GM19395 (cell line): ENCODE data around the gene RNF19B.

ENCODE experiments used
- ATAC-seq: cut with Tn5 transposase; IDR thresholded peaks from one replicate; pipeline ENCODE4 v1.9.1; 2021; ENCODE audit warnings: mild to moderate bottlenecking, moderate library complexity; ENCODE audit not compliant: unreplicated experiment

RNF19B gene

DNA sequence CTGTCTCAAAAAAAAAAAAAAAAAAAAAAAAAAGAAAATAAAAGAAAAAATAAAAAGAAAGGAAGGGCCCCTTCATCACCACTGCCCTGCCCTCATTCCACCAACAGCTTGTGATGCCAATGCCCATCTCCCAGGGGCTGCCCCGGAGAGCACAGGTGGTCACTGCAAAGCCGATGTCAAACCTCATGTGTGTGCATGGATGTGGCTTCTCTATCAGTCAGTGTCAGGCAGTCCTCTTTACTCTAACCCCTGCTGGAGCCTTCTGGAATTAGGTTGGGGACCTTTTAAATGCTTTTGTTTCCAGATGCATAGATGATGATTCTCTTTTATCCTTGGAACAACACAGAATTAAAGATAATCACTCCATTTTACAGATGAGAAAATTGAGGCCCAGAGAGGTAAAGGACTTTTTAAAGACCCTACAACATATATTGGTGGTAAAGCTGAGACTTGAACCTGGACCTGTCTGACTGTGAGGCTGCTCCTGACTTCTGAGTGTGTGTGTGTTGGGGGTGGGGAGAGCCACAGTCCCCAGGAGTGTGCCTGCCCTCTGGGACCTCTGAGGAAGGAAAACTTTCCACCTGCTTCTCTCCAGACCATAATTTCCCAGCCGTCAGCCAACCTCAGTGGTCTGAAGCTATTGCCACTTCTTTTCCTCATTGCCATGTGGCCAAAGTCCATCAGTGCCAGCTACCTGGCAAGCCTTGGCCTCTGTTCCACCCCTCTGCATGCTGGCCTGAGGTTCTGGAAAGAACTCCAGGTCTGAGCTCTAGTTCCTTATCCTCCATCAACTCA lies 60.4 kb downstream of the RNF19B start:
- no peak for ATAC-seq

DNA sequence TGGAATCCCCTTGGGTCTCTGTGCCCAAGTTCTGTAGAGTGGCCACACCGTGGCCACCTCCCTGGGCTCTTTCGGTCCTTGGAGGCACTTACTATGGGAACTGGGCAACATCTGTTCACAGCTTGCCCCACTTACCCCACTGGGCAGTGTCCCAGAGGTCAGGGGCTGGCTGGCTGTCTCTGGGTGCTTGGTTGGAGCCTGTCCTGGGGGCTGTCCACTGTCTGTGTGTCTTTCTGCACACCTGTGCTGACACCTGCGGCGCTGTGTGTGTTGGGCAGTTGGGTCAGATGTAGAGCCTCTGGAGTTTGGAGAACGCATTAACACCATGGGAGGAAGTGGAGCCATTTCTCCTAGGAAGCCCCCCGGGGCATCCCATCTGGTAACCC lies 62.1 kb downstream of the RNF19B start:
- no peak for ATAC-seq

DNA sequence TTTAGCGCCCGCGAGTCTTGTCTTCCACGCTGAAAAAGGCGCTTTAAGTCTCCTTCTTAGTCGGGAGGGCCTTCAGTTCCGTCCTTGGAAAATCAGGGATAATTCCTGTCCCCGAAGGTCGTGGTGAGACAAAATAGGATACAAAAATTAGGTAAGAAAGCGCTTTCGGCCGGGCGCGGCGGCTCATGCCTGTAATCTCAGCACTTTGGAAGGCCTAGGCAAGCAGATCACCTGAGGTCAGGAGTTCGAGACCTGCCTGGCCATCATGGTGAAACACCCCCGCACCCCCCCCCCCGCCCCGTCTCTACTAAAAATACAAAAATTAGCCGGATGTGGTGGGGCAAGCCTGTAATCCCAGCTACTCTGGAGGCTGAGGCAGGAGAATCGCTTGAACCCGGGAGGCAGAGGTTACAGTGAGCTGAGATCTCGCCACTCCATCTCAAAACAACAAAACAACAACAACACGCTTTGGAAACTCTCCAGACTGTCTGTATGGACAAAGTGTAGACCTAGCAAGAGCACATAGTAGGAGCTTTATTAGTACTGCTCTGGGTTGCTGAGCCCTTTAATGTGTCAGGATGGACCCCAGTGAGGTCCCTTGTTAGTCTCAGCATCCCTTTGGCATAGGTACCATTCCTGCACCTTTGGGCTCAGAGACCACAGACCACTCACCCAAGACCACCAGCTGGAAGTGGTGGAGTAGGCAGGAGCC lies 62.6 kb downstream of the RNF19B start:
- no peak for ATAC-seq

DNA sequence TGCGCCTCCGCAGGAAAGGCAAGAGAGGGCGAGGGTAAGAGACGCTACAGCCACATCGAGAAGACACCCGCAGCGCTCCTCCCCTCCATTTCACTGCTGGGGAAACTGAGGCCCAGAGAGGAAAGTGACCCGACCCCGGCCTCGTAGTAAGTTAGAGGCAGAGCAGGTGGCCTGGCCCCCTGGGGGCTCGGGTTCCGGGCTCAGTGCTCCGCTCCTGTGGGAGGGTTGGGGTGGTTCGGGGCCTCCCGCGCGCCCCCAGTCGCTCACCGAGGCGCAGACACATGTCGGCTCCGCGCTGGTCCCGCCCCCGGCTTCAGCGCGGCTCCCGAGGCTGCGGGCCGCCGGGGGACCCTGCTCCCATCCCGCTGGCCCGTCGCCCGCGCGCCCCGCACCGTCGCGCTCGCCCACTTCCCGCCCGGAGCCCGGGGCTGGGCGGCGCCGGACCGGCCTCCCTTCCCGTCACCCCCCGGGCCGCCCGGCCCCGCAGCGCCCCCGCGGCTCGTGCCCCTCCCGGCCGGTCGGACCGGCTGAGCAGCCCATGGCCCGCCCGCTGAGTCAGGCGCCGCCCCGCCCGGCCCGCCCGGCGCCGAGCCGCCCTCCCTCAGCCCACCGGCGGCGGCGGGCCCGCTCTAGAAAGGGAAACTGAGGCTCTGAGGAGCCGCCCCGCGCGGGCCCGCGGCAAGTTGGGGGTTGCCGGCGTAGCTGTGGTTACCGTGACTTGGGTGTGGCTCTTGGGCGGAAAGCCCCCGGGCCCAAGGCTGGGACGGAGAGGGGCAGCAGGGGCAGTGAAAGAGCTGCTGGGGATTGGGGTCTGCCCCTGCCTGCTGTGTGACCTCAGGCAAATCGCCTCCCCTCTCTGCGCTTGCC lies 63.4 kb downstream of the RNF19B start, which contains the start of gene TMEM54:
TSS of gene TMEM54 (minus strand) at position 434 of the 867 bp plus-strand sequence. CDS start at position 283, 151 bp downstream.
- no peak for ATAC-seq

DNA sequence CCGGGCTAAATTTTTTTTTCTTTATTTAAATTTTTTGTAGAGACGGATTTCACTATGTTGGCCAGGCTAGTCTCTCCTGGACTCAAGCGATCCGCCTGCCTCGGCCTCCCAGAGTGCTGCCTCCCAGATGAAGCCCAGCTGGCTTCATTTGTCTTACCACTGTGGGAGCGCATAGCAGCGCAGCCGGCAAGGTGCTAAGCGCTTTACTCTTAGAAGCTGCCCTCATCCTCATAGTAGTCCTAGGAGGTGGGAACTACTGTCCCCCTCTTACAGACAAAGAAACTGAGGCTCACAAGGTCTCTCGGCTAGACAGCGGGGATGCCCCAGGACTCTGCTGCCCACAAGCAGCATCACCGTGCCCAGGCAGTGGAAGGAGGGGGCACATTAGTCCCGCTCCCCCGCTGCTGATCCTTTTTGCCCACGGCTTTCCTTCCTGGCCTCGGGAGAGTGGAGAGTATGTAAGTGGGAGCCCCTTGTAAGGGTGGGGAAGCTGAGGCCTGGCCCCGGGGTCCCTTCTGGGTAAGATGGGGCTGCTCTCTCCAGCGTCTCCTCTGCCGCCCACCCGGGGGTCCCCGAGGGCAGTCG lies 64.1 kb downstream of the RNF19B start:
- ATAC-seq, result no peak

DNA sequence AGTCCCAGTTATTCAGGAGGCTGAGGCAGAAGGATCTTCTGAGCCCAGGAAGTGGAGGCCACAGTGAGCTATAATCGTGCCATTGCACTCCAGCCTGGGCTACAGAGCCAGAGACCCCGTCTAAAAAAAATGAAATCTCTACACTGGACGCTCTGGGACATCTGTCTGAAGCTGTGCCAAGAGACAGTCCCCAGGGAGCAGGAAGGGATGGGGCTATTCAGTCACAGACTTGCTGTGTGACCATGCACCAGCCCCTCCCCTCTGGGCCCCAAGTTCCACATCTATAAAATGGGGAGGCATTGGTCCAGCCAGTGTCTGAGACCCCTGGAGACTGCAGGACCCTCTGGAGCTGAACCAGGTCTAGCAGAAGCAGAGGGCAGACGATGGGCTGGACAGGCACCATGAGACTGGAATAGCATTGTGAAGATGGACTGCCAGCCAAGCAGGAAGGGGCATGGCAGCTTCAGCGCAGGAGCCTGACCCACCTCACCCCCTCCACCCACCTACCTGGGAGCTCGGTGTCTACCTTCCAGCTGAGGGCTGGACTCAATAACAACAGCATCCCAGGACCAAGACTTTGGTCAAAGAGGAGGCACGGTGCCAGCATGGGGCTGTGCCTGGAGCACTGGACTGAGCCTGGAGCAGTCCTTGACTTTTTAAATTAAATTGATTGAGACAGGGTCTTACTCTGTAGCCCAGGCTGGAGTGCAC lies 64.9 kb downstream of the RNF19B start:
- ATAC-seq, result no peak

DNA sequence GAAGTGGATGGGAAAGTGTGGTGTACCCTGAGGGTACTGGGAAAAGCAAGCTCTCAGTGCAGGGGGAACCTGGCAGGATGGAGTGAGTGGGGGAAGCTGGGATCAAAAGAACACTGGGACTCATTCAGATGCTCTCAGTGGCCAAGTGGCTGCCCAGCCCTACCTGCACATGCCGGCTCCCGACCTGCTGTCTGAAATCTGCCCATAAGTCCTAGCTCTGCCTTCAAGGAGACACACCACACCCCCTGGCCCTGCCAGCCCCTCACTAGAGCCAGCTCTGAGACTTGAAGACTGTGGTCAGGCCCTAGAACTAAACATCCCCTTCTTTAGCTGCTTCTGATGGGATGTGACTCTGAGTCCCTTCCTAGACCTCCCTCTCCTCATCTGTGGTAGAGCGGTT lies 65.7 kb downstream of the RNF19B start:
- ATAC-seq, result no peak

DNA sequence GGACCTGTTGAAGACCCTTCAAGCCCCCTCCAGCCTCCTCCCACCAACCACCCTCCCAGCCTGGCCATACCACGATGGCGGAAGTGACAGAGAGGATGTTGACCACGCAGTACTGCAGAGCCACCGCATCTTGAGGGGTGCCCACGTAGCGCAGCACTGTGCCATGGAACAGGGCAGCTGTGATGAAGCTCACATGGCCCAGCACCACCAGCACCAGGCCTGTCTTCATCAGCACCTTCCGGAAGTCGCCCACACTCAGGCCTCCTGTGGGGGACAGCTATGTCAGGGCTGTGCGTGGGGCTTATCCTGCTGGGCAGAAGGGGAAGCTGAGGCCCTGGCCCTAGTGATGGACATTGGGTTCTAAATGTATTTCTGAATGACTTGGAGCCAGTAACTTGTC lies 66.6 kb downstream of the RNF19B start:
- no peak for ATAC-seq

DNA sequence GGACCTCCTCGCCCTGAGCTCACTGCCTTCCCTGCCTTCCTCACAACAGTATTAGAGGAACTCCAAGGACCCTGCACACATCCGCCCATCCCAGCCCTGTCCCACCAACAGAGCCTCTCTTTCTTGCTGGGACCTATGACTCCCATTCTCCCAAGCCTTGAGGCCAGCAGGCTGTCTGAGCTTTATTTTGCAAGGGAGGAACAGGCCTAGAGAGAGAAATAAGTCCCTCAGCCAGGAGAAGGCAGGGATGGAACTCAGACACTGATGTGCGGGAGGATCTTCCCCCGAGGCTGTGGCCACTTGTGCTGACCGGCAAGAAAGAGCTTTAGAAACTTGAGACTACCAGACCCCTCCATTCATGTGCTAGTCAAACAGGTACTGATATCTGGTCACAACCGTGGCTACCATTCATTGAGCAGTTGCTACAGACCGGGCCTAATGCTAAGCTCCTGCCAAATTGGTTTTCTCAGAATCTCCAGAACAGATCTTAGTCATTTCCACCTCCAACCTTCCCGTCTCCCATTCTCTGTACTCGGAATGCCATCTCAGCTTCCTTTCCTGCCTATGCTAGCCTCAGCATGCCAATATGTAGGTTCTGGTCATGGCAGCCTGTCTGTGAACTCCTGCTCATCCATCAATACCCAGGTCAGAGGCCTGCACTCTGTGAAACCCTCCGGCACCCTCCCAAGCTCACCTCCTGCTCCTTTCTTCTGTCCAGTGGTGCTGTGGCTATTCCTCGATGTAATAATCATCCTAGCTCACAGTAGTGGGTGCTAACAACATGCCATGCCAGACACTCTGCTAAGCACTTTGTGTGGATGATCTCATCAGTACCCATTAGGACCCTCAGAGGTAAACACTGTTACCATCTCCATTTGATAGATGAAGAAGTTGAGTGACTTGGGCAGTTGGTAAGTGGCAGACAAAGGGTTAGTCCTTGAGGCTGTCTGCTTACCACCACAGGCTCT lies 67.2 kb downstream of the RNF19B start:
- ATAC-seq, result no peak

DNA sequence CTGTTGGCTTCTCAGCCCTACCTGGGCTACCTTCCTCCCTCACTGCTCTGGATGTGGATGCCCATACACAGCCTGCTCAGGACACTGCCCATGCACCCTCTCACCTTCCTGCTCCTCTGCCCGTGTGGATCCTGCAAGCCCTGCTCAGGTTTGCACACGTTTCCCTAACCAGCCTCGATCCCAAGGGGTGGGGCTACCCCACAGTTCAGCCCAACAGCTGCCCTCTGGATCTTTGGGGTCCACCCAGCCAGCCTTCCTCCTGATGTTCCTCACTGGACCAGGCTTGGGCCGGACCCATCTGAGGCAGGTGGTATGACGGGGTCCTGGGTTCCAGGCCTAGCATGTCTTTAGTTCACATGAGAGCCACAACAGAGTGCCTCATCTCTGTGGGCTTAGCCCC lies 68.2 kb downstream of the RNF19B start:
- ATAC-seq, result no peak

DNA sequence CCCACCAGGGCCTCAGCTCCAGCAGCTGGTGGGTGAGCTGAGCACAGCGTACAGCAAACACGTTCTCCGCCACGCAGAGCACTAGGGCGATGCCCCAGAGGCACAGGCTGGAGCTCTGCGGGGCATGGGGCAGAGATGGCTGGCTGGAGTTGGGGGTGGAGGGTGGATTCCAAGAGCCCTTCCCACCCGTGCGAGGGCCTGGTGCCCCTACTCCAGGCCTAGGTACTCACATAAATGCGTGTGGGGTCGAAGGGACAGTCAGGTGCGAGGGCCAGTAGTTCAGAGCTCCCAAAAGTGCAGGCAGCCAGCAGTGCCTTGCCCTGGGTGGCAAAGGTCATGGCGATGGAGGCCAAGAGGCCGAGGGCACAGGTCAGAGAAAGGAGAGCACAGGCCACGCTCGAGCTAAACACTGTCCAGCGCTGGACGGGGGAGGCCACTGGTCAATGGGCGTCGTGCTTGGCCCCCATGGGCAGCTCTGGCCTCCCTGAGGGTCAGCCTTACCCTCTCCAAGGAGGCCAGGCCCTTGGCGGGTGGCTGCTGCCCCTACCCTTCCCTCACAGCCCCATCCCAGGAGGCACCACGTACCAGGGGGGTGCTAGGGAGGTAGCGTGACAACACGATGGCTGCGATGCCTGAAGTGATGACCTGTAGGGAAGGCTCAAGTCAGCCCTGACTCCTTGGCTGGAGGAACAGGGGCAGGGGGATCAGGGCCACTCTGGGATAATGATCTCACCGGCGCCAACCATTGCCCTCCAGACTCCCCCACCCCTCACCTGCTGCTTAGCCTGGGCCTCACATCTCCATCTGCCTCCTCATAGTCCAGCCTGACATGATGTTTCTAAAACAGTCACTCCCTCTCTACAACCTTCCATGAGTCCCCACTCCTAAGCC lies 69.0 kb downstream of the RNF19B start:
- ATAC-seq, result no peak

DNA sequence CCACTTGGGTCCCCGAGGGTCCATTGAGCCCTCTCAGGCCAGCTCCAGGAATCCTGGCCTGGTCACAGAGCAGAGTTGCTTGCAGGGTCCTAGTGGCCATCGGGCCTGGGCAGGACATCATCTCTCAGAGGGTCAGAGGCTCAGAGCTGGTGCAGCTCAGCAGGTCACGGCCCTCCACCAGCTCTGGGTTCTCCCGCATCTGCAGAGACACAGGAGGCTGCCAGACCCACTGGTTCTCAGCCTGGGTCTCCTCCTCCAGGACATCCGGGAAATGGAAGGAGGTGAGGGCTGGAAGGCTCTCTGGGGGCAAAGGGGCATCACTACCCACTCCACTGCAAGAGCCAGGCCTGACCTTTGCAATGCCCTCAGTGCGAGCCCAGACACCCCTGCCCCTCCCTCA lies 69.9 kb downstream of the RNF19B start:
- no peak for ATAC-seq

DNA sequence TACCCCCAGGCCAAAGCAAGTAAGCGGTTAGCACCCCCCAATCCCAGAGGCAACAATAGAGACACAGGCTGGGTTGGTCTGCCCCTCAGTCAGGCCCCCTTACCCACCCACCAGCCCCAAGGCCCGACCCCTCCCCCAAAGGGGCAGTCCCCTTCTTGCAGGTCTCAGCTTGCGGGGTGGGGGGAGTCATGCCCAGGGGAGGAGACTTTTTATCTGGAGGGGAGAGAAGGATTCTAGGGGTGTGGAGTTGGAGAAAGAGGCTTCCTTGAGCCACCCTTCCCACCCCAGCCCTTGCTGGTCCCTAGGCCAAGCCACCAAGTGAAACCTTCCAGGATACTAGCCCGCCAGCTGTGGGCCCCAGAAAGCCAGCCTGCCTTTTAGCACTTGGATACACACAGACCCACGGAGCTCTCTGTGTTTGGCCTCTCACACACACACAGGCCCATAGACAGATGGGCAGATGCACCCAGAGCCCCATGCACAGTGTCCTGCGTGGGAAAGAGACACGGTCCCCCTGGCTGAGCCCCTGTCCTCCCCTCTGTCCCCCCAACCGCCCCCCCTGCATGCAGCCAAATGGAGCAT lies 70.5 kb downstream of the RNF19B start:
- no peak for ATAC-seq

DNA sequence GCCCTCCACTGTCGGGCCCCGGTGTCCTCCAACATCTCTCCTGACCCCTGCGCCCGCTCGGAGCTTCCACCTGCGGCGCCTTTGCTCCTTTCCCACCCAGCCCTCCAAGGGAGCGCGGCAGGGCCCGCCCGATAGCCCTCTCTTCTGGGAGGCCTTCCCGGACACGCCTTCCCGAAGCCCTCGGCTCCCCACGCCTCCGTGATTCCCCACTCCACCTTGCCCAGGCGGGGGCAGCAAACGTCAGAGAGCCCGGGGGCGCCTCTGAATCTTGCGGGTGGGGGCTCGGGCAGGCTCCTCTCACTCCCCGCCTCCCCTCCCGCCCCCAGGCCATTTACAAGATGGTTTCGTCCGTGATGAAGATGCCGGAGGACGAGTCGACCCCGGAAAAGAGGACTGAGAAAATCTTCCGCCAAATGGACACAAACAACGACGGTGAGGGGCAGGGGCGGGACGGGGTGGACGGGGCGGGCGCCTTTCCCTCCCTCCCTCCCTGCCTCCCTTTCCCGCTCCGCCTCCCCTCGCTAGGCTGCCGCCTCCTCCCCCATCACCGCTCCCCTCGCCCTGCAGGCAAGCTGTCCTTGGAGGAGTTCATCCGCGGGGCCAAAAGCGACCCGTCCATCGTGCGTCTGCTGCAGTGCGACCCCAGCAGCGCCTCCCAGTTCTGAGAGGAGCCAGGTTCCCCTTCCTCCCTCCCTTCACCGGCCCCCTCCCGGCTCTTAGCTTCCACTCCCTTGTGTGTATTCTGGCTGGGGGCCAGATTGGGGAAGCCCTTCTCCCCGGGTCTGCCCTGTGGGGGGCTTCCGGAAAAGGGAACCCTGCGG lies 71.2 kb downstream of the RNF19B start:
- ATAC-seq, result no peak

DNA sequence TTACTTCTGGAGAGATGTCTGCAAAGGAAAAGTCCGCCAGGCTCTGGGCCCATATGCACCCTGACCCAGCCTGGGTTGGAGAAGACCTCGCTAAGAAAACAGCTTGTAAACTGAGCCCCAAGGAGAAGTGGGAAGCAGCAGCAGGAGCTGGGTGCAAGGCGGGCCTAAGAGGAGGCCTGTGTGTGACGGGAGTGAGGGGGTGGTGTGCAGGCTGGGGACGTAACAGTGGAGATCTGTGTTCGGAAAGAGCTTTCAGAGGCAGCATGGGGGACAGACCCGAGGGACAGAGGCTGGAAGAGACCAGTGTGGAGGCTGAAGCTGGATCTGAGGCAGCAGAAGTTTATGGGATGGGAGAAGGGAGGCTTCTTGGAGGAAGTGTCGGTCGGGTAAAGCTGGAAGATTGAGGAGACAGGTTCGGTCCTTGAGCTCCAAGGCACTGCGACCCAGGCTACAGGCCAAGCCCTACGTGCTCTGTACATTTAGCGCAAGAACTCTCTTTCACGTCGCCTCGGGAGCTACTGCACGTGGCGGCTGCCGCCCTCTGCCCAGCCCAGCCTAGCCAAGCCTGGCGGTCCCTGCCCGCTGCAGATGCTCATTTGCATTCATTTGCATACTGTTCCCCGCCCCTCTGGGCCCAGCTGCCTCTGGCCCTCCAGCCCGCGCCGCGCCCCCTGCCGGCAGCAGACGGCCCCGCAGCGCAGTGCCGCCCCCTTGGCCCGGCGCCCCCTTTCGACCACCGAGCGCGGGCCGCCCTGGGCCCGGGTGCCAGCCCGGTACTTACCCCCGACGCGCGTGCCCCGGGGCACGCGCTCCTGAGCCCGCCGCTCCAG lies 72.0 kb downstream of the RNF19B start:
- ATAC-seq, result no peak

DNA sequence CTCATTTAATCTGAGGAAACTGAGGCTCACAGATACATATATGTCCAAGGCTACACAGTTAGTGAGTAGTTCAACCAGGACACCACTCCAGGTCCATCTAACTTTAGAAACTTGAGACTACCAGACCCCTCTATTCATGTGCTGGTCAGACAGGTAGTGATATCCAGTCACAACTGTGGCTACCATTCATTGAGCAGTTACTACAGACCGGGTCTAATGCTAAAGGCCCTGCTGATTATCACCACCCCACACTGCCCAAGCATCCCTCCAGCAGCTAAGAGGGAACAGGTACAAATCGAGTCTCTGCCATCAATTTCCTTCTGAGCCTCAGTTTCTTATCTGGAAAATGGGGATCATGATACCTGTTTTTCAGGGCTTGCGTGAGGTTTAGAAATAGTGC lies 73.0 kb downstream of the RNF19B start:
- ATAC-seq, result no peak
